DMS153 treated with DMSO at 0.1 percent for 48 hours (cell line): Measurements from ENCODE around the gene GTF2E1.
A peak's percentile ranks its signal among the peaks of the same experiment; 100 is the strongest.
"Not testable (repeated sequence)": the region's sequence is repeated elsewhere in the genome, so short reads cannot be mapped to it uniquely, and the experiment has no call there.

Experiments used
- DNase-seq: peaks from one replicate; lab custom pipeline; 2025; ENCODE audit not compliant: unreplicated experiment; lab: John Stamatoyannopoulos, UW

The GTF2E1 gene

GRCh38 chr3:120742198-120742848 is at the start of gene GTF2E1, which contains the start of gene RABL3:
Gene GTF2E1 (plus strand): TSS chr3:120742744. CDS start chr3:120750553, 7,809 bp downstream.
Gene RABL3 (minus strand): TSS chr3:120742516. CDS start chr3:120742507, 9 bp downstream.
- peak; percentile 97 for DNase-seq

- peak; percentile 35 for DNase-seq
These were observed 48.9 kb upstream of the GTF2E1 start for GRCh38 chr3:120693439-120694171.

- no peak for DNase-seq
These were observed 43.2 kb upstream of the GTF2E1 start for GRCh38 chr3:120699333-120699732.

GRCh38 chr3:120705884-120706582 is 36.5 kb upstream of the GTF2E1 start:
- no peak for DNase-seq

- DNase-seq = no peak
These were observed 35.6 kb upstream of the GTF2E1 start for GRCh38 chr3:120706950-120707349.

GRCh38 chr3:120708408-120708807 is 34.1 kb upstream of the GTF2E1 start:
- no peak for DNase-seq

GRCh38 chr3:120710369-120710768 is 32.2 kb upstream of the GTF2E1 start:
- no peak for DNase-seq

GRCh38 chr3:120713262-120713661 is 29.3 kb upstream of the GTF2E1 start:
- DNase-seq = no peak

- DNase-seq = peak; percentile 2
These were observed 23.2 kb upstream of the GTF2E1 start for GRCh38 chr3:120719167-120719834.

- no peak for DNase-seq
These were observed 15.8 kb upstream of the GTF2E1 start for GRCh38 chr3:120726791-120727190.

GRCh38 chr3:120730576-120731542 is 11.7 kb upstream of the GTF2E1 start:
- DNase-seq = no peak

GRCh38 chr3:120738006-120738405 is 4.5 kb upstream of the GTF2E1 start:
- not testable (repeated sequence) for DNase-seq

GRCh38 chr3:120741320-120741719 is 1.2 kb upstream of the GTF2E1 start:
- no peak for DNase-seq

- no peak for DNase-seq
These were observed 727 bp upstream of the GTF2E1 start for GRCh38 chr3:120741837-120742197.

GRCh38 chr3:120742849-120743365 is 363 bp downstream of the GTF2E1 start:
- DNase-seq = no peak

GRCh38 chr3:120743556-120744195 is 1.1 kb downstream of the GTF2E1 start:
- no peak for DNase-seq

GRCh38 chr3:120745466-120745865 is 2.9 kb downstream of the GTF2E1 start:
- no peak for DNase-seq

- DNase-seq = no peak
These were observed 7.3 kb downstream of the GTF2E1 start for GRCh38 chr3:120749843-120750242.

- no peak for DNase-seq
These were observed 9.7 kb downstream of the GTF2E1 start for GRCh38 chr3:120752230-120752629.
